NCI-H345 (cell line): Measurements from ENCODE around the gene ZRANB1.

Source experiments
- DNase-seq: peaks from one replicate; lab custom pipeline; 2025; lab: John Stamatoyannopoulos, UW

ZRANB1 gene

DNA sequence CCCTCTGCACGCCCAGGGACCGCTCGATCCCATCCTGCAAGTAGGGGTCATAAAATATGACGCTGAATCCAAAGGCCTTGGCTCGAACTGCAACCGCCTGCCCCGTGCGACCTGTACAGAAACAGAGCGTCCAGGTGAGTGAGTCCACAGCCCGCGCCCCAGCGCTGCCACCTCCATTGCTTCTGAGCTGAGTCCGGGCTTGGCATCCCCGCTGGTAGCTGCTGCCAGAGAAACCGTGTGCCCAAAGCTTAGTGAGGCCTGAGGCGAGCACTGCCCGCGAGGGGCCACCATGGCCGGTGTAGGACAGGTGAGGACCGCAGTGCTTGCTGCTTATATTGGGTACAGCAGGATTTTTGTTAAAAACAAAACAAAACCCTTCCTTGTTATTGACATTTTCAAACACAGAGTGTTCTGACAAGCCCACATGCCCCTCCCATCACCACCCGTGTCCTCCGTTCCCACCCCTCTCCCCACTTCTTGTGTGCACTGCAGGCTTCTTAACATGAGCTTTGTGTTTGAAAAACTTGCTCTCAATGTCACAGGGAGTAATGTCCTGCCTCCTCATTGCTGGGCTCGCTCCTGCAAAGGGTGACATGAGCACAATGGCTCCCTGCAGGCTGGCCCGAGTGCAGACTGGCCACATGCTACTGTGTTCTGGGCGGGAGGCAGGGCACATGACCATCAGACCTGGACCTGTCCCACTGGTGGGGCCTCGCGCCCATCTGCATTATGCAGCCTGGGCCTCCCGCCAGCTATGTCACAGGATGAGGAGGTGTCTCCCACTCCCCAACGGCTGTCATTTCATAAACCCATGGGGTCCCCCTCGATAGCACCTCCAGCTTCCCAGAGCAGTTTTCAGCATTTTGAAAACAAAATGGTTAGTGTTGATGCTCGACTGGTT, 52.9 kb downstream of the ZRANB1 start:
- no peak for DNase-seq

DNA sequence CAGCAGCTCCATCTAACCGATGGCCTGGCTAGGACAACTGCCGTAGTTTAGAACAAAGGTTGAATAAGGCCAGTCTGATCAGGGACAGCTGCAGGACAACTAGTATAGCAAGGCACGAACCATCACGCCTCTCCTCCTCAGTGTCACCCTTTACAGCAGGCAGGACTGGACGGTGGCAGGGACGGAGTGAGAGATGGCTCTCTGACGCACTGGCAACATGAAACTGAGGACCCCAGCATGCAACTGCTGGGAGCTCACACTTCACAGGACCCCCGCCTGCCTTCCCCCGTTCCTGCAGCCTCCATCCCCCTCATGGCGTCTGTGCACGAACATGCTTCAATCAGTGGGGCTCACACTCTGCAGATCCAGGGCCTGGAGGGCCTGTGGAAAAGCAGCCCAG, 53.7 kb downstream of the ZRANB1 start:
- DNase-seq = no peak

DNA sequence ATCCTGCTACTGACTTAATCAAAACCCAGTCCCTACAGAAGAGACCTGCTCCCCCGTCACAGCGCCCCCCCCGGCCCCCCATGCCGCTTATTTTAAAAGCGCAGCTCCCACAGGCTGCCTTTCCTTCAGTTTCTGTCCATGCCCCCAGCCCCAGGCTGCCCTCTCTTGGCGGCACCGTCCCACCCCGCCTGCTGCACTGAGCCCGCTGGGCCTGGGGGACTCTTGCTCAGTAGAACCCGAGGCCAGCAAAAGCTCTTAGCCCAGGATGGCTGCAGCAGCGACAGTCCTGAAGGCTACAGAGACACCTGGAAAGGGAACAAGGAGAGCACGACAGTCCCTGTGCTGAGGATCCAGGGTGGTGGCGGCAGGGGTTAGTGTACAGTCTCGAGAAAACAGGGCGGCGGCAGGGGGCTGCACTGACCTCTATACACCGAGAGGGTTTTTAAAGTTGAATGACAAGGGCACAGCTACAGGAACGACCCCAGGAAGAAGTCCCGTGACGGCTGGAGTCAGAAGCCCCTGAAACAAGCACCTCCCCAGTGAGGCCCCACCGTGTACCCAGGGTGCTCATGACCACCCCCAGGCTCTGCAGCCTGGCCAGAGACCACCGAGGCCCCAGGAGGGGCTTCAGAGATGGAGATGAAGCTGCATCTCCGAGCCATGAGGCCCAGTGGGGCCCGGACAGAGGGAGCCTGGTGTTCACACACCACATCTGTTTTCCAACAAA, 54.4 kb downstream of the ZRANB1 start:
- no peak for DNase-seq

DNA sequence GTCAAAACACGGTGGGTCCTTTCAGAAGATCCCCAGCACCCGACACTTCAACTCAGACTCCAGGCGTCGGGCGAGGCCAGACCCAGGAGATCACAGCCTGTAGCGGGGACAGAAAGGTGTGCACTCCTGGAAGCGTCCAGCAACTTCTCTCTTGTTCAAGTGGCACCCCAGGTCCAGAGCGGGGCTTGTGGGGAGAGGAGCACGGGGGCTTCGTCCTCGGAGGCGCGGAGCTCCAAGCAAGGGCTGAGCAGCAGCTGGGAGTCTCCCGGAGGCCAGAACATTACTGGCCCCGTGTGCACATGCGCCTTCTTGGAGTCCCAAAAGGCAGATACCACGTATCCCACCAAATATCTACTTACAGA, 54.9 kb downstream of the ZRANB1 start:
- no peak for DNase-seq

DNA sequence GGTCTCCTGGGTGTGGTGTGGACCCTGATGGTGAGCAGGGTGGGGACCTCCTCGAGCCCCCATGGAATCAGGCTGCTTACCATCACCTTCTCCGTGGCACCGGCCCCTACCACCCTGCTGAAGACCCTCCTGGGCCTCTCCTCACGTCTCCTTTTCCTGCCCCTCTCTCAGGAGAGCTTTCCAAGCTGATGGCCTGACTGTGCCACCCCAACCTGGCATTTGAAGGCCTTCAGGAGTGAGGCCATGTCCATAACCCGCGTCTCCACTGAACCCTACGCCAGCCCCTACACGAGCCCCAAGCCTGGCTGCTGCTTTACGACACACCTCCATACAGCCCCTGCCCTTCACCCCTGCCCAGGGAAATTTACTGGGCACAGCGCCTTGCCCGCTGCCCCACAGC, 55.4 kb downstream of the ZRANB1 start:
- no peak for DNase-seq

DNA sequence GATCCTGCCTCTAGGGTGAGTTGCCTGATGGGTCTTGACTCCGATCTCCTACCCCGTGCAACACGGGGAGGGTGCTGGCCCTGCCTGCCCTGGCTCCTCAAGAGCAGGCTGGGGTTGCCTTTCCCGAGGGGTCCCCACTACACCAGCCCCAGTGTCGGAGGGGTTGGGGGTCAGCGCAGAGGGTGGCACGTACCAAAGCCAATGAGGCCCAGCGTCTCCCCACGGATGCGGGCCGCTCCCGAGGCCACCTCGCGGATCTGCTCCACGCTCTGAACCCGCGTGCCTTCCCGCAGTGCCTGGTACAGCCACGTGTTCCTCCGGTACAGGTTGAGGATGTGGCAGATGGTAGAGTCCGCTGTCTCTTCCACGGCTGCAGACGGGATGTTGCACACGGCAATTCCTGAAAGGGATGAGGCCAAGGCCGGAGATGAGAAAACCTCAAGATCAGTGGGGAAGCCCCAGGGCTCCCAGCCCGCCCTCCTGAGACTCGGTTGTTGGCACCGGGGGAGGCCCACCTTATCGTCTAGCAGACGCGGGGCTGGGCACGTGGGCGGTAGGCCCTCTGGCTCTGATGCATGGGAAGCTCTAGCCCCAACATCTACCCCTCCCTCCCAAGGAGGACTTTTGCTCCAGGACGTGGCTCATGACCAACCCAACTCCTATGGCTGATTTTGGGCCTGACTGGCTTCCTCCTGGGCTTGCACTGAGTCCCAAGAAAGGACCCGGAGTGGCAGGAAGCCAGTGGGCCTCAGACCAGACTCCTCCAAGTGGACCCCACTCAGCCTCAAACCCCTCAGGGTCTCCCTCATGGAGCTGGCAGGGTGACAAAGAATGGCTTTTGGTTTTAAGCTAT, 56.1 kb downstream of the ZRANB1 start:
- DNase-seq = no peak

DNA sequence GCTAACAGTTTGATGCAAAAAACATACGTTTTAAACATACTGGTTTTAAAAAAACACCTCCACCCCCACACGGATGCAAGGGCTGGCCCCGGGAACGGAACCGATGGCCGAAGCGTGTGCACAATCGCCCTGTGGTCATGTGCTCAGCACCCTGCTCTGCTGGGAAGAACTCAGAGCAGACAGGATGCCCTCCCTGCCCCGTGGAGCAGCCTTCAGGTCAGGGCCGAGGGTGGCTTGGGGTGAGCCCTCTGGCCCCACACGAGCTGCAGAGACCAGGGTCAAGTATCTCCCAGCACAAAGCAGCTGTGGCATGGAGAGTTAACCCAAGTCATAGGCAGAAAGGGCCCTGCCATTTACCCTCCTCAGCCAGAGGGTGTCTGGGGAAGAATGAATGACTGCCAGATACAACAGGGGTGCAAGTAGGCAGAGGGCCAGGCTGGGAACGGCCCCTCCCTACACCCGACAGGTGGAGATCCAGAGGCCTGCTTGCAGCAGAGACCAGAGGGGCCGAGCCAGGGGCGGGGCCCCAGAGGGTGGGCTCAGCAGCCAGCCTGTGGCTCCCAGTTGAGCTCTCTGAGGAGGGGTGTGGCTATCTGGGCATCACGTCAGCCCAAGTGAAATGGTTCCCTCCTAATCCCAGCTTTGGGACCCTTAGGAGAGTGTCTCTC, 56.8 kb downstream of the ZRANB1 start:
- DNase-seq = no peak

DNA sequence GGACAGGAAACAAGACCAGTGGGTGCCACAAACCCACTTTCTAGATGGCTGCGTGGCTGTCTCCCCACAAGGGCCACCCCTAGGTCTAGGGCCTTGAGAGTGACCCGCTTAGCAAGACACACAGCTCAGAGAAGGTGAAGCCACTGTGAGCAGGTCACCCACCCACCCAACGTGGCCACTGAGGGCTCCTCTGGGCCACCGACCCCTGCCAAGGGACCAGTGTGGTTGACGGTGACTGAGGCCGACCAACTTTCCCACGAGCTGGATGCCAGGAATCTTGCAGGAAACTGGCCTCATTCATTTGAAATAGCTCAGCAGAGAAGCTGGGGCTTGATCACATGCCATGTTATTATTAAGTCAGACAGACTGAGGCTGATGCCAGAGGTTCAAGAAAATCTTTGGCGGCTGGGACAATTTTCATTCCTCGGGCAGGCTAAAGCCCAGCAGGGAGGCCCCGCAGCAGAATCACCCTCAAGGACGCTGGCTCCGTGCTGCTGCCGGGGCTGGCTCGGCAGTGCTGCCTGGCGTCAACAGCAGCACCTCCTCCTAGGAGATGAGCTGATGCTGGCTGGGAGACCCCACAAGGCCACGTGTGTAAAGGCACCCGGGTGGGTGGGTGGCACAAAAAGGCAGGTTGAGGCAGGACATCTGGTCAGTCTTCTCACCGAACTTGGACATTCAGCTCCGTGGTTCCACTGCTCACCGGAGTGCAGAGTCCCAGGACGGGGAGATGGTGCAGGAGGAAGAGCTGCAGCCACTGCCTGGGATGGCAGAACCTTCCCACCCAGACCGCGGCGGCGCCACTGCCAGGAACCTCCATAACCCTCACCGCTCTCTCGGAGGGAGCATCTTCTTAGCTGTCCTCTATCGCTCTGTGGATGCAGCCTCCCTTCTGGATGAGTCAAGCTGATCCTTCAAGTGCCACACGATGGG, 57.8 kb downstream of the ZRANB1 start:
- no peak for DNase-seq

DNA sequence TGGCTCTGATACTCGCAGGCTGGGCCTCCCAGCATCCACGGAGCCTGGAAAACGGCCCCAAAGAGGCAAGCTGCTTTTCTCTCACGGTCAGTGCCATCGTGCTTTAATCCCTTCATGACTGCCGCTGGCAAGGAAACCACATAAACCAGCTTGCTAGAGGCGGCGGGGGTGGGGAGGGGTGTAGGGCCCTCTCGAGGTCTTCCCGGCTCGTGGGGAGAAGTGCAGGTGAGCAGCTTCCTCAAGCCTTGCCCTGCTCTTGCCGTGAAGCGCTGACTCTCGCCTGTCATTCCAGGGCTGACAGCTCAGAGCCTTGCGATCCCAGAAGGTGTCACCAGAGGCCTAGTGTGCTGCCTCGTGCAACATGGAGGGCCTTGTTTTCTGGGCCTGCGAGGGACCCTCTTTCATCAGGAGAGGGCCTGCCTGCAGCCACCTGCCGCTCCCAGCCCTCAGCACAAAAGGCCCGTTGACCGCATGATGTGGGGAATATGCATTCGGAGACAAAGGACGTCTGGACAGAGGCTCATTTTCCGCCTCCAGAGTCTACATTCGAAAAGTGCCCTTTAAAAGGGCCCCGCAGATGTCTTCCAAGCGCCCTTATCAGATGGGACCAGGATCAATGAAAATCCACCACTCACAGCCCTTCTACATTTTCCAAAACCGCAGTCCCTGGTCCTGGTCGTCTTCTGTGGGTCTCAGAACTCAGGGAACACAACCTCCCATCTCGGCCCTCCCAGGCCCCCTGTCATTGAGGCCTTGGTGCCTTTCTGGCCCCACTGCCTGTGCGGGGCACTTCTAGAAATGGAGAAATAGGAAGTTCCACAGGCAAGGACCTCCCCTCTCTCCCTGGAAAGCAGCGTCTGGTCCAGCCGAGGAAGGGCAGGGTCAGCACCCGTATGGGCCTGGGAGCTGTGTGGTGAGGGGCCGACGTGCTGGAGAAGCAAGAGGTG, 58.7 kb downstream of the ZRANB1 start:
- no peak for DNase-seq

DNA sequence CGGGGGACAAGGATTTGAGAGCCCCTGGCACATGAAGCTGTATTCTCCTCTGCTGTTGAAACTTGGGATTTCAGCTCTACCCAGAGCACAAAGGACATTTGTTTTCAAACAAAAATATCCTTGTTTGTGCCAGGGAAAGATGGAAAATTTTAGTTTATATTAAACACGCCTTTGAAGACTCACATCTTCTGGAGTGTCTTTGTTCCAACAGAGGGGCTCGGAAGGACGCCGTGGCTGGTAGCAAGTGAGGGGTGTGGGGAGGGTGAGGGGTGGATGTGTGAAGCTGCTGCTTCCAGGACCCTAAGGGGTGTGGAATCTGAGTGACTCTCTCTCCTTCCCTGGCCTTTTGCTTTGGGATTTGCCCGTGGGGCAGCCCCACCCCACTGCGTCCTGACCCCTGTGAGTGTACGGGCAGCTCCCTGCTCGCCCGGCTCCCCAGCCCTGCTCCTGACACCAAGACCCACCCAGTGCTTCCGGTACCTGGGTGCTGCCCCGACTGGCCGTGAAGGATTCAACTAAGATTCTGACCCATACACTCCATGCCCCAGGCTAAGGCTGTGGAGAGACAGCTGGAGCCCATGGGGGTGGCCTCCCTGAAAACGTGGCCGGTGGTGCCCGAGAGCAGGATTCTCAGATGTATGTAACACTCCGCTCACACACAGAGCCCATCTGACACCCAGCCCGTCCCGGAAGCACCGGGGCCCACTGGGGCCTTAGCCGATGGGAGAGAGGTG, 59.6 kb downstream of the ZRANB1 start:
- no peak for DNase-seq

DNA sequence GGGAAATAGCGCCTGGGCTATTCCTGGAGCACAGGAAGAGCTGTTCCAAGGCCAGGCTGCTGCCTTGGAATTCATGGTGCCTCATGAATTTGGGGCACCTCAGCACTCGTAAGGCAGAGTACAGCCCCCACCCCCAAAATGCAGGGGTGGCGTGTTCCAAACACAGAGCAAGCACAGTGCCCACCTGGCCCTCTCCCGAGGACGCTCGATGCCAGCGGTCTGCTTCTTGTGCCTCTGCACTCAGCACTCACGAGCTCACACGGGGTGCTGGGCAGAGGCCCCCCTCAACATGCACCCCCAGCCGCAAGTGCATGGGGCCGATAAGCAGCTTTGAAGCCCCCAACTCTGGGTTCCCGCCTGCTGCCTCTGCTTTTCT, 60.1 kb downstream of the ZRANB1 start:
- no peak for DNase-seq

DNA sequence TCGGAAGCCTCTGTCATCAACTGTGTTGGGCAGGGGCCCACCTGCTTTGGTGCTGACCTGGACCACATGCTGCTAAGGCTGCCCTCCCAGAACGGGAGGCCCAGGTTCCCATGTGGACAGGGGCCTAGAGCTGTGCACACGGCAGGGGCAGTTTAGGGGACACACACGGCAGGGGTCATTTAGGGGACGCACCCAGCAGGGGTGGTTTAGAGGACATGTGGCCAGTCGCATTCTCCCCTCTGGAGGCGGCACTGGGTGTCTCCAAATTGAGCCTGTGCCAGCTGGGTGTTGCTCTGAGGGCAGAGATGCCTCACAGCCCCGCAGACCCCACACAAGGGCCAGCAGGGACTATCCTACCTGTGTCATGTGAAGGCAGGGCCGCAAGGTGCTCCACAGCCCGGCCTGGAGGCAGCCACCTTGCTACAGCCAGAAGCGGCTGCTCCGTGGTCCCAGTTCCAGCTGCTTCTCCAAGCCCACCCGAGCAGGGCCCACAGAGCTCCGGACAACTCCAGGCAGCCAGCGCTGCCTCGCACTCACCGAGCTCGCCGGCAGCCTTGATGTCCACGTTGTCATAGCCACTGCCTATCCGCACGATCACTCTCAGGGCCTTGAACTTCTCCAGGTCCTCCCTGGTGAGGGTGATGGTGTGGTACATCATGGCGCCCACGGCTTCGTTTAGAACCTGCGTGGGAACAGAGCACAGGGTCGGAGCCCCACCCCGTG, 60.7 kb downstream of the ZRANB1 start:
- DNase-seq = no peak

DNA sequence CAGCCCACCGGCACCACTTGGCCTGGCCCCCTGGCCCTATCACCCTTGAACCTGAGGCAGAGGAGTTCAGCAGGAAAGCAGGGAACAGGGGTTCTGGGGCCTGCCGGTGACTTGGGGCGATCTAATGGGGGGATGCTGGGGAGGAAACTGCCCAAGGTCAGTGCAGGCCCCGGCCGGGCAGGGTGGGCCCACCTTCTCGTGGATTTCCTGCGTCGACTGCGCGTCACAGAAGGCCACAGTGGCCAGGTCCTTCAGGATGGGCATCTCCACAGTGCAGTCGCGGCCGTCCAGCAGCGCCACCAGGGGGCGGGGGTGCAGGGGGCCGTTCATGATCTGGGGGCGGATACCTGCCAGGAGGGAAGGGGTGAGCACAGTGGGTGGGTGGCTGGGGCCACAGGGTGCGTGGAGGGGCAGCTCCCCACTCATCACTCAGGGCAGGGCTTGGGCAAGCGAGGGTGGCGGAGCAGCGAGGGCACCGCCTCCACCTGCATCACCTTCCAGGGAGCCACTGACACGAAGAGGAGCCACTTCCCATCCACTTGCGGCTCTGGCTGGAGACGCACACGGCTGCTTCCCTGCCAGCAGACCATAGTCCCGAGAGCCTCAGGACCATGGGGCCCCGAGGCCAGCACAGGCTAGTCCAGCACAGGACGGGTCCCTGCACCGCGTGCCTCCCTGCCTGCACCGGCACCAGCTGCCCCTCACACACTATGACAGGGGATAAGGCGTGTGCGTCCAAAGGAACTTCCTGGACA, 61.4 kb downstream of the ZRANB1 start:
- no peak for DNase-seq

DNA sequence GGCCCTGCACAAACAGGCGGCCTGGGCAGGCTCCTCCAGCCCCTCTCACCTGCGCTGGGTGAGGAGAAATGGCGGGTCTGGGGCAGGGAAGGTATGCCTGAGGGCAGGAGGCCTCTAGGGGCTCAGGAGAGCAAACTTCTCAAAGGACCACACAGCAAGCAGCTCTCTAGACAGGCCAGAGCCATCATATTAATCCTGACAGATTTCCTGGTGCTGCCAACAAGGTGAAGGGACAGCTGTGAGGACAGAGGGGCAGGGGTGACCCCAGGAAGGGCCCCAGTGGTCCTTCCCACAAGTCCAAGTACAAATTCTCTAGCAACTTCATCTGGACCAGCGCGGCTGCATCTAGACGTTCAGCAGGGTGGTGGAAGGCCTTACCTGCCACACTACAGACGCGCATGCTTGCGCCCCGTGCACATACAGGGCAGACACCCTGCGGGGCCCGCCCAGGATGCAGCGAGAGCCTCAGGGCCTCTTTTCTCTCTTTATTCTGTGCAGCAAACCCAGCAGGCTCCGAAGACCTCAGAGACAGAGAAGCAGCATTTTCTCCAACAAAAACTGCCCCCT, 62.1 kb downstream of the ZRANB1 start:
- DNase-seq = no peak

DNA sequence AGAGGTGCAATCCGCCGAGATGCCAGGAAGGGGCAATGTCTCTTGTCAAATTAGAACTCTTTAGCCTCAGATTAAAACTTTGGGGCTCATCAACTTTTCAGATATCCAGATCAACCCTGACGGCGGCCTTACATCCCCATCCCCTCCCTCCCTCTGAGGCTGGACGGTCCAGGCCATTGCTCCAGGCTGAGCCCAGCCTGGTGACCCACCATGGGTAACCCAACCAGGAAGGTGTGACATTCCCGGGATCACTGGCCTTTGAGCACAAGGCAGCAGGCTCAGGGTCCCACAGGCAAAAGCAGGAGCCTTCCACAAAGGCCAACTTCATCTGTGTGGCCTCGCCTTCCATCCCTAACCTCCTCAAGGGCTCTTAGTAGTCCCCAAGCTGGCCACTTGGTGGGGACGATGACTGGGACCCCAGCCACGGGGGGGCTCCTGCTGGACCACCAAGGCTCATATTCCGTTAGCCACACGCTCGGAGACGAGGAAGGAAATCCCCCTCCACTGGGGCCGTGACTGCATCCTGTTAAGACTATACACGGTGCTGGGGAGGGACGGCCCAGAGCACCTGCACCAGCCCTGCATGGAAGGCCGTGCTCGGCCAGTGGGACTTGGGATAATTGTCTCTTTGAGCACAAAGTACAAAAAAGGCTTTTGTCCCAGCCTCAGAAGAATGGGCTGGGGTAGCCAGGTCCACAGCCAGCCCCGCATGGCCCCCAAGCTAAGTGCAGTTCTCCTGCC, 62.8 kb downstream of the ZRANB1 start:
- DNase-seq = no peak

DNA sequence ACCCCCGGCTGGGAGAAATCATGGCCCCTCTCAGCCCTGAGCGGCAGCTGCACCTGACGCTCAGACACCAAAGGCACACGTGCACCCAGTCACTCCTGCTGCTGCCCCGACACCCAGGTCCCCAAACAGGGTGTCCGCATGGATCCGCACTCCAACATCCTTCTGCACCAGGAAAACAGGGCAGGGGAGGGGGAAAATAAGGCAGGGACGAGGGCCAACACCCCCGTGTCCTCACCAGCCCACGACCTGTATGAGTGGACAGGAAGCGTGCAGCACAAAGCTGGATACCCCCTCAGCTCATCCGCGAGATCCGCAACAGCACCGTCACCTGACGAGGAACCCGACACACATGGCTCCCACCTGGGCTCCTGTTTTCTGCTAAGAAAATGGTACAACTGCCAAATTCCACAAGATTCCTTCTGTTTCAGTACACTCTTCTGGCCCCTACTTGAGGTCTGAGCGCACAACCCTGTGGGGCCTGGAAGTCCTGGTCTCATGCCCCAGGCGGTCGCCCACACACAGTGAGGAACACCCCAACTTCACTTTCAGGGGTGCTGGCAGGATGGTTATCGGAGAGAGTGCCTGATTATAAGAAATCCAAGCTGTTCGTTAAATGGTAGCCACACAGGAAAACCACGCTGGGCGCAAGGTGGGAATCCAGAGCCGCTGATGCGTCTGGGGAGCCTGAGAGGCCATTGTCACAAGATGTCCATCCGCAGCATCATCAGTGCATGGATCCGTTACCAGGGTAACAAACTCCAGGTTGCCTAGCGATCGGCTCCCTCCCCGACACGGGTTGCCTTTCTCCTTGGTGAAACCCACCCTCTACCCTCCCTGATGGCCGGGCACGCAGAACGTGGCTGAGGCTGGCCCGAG, 63.6 kb downstream of the ZRANB1 start:
- DNase-seq = no peak
